A549 (cell line): Measurements from ENCODE around the gene GSAP. TPM values are rescaled to one million over a fixed set of nuclear protein-coding genes. Genes with fewer than 3 reads are reported as not detected.
"Not testable (repeated sequence)": the region's sequence is repeated elsewhere in the genome, so short reads cannot be mapped to it uniquely, and the experiment has no call there.

ENCODE experiments used
- ATAC-seq, 2 experiments: fragments of 200-7000 bp in 1 of 2; fragments of >200 bp in 1 of 2; cut with Nextera tagmentation in 1 of 2; cut with Tn5 transposase in 1 of 2; 3 replicates each; pipeline versions ENCODE4 v1.8.0 to v1.9.1; 2018 to 2020; ENCODE audit warnings: mild to moderate bottlenecking in 1 of 2, moderate library complexity in 1 of 2
- CTCF ChIA-PET: fragments of 300-600 bp; sonication (Branson Sonifier 250); formaldehyde crosslinking; extraction: SDS; loops from one replicate; lab custom pipeline; 2021; ENCODE audit warnings: antibody characterized with exemption, inconsistent platforms; lab: Yijun Ruan, JAX
- POLR2A ChIA-PET: fragments of 350-600 bp; formaldehyde crosslinking; extraction: SDS; loops from one replicate; lab custom pipeline; 2021; ENCODE audit warnings: antibody characterized with exemption, inconsistent platforms; lab: Yijun Ruan, JAX
- DNase-seq, 2 experiments: peaks; one replicate each; pipeline versions ENCODE4 v3.0.0 to v3.0.0-alpha.2; 2011 to 2016; ENCODE audit warnings: low read depth in 1 of 2, low spot score in 1 of 2
- FAIRE-seq: peaks from 2 replicates; lab custom pipeline; 2011; peaks lifted over from hg19 to GRCh38; lab: Jason Lieb, UNC
- H3K27ac ChIP-seq, 2 experiments: fragments of >200 bp; sonication (Bioruptor Twin); formaldehyde crosslinking; 3 replicates each; pipeline ENCODE4 v1.5.1; 2016 to 2017
- H3K4me1 ChIP-seq: fragments of >200 bp; sonication (Bioruptor Twin); formaldehyde crosslinking; 3 replicates; pipeline ENCODE4 v1.6.1; 2016
- H3K4me2 ChIP-seq: fragments of >200 bp; sonication (Bioruptor Twin); formaldehyde crosslinking; 3 replicates; pipeline ENCODE4 v1.6.1; 2016
- H3K4me3 ChIP-seq: fragments of >200 bp; sonication (Bioruptor Twin); formaldehyde crosslinking; 3 replicates; pipeline ENCODE4 v1.5.1; 2016
- H3K9me3 ChIP-seq: fragments of >200 bp; sonication (Bioruptor Twin); formaldehyde crosslinking; 3 replicates; pipeline ENCODE4 v1.6.1; 2016
- BCL3 ChIP-seq: fragments of >200 bp; sonication (Bioruptor Twin); formaldehyde crosslinking; IDR thresholded peaks from 3 replicates; pipeline ENCODE4 v1.6.1; 2016
- CBX2 ChIP-seq: fragments of 200-600 bp; sonication (generic); IDR thresholded peaks from 2 replicates; pipeline ENCODE4 v1.6.1; 2016; ENCODE audit warnings: low read depth, mild to moderate bottlenecking, borderline replicate concordance
- CBX8 ChIP-seq: fragments of 200-600 bp; sonication (generic); IDR thresholded peaks from 2 replicates; pipeline ENCODE4 v1.6.1; 2016
- CTCF ChIP-seq: fragments of >200 bp; sonication (Bioruptor Twin); formaldehyde crosslinking; IDR thresholded peaks from 3 replicates; pipeline ENCODE4 v1.5.1; 2016
- EP300 ChIP-seq, 2 experiments: fragments of >200 bp; sonication (Bioruptor Twin); formaldehyde crosslinking; IDR thresholded peaks; 2 replicates in 1 of 2; 3 replicates in 1 of 2; pipeline ENCODE4 v1.6.1; 2016 to 2017
- FOSL2 ChIP-seq, 2 experiments: fragments of 450-650 bp in 1 of 2; fragments of >200 bp in 1 of 2; sonication (Bioruptor Twin) in 1 of 2; formaldehyde crosslinking; IDR thresholded peaks; 2 replicates each; pipeline versions ENCODE4 v1.5.0 to v1.6.1; 2016 to 2020; ENCODE audit warnings: mild to moderate bottlenecking in 1 of 2, moderate library complexity in 1 of 2
- HDAC2 ChIP-seq: fragments of 200-600 bp; sonication (generic); IDR thresholded peaks from 2 replicates; pipeline ENCODE4 v1.6.1; 2016
- HEYL ChIP-seq: fragments of 250-450 bp; sonication (Bioruptor Pico); IDR thresholded peaks from 2 replicates; pipeline ENCODE4 v1.8.0; 2021; ENCODE audit warnings: mild to moderate bottlenecking, moderate library complexity
- MAX ChIP-seq: IDR thresholded peaks from 2 replicates; pipeline ENCODE4 v1.6.1; 2012
- MAZ ChIP-seq: fragments of 150-350 bp; IDR thresholded peaks from 2 replicates; pipeline ENCODE4 v1.6.1; 2014; ENCODE audit warnings: antibody characterized with exemption, low read depth, low read length, borderline replicate concordance
- NFE2L2 ChIP-seq: fragments of 150-350 bp; conservative IDR thresholded peaks from 2 replicates; pipeline ENCODE4 v1.6.1; 2014; ENCODE audit warnings: low read length
- NPAS2 ChIP-seq: fragments of 250-450 bp; sonication (Bioruptor Pico); IDR thresholded peaks from 2 replicates; pipeline ENCODE4 v1.8.0; 2022; ENCODE audit warnings: mild to moderate bottlenecking, moderate library complexity, borderline replicate concordance
- NR3C1 ChIP-seq: fragments of >200 bp; sonication (Bioruptor Twin); formaldehyde crosslinking; IDR thresholded peaks from 3 replicates; pipeline ENCODE4 v1.6.1; 2017
- POLR2AphosphoS2 ChIP-seq: conservative IDR thresholded peaks from 2 replicates; pipeline ENCODE4 v1.6.1; 2012; ENCODE audit warnings: low read length, improper control_type of control experiment, inconsistent platforms
- RAD21 ChIP-seq, 2 experiments: fragments of >200 bp in 1 of 2; sonication (Bioruptor Twin) in 1 of 2; formaldehyde crosslinking in 1 of 2; IDR thresholded peaks in 1 of 2; conservative IDR thresholded peaks in 1 of 2; 2 replicates in 1 of 2; 3 replicates in 1 of 2; pipeline ENCODE4 v1.6.1; 2012 to 2018; ENCODE audit warnings: inconsistent platforms in 1 of 2
- TP53 ChIP-seq: fragments of 250-450 bp; sonication (Bioruptor Pico); IDR thresholded peaks from 2 replicates; pipeline ENCODE4 v1.5.0; 2021; ENCODE audit warnings: mild to moderate bottlenecking, moderate library complexity
- USF2 ChIP-seq: fragments of 450-650 bp; IDR thresholded peaks from 2 replicates; pipeline ENCODE4 v1.6.1; 2014; ENCODE audit warnings: antibody characterized with exemption
- ZC3H11A ChIP-seq: fragments of 450-650 bp; IDR thresholded peaks from 2 replicates; pipeline ENCODE4 v1.6.1; 2014; ENCODE audit warnings: antibody characterized with exemption, mild to moderate bottlenecking
- ZFP36 ChIP-seq: fragments of 450-650 bp; IDR thresholded peaks from 2 replicates; pipeline ENCODE4 v1.6.1; 2014; ENCODE audit warnings: borderline replicate concordance; ENCODE audit not compliant: partially characterized antibody
- ZNF302 ChIP-seq: fragments of 250-450 bp; sonication (Bioruptor Pico); IDR thresholded peaks from 2 replicates; pipeline ENCODE4 v1.9.0; 2021; ENCODE audit warnings: inconsistent platforms, mild to moderate bottlenecking, moderate library complexity
- WGBS: methylation state at CpG from one replicate; pipeline ENCODE4 v1.1.6; 2017; ENCODE audit errors: missing lambda C conversion rate; 5-methylcytosine and 5-hydroxymethylcytosine counted together
- polyA plus RNA-seq, 4 experiments: library from polyadenylated mRNA; depleted of rRNA in 3 of 4; stranded (reverse); fragments of >200 nt; fragmentation: RNase III in 1 of 4; extraction: RNeasy Plus Mini Kit Qiagen cat#74134 plus additional on column Dnase treatment in 1 of 4; gene quantifications; 2 replicates in 3 of 4; 3 replicates in 1 of 4; pipeline ENCODE4 v1.2.3, GENCODE V29; 2011 to 2017
- TF ChIP-seq, protein P1 (sequence below): fragments of 250-450 bp; sonication (Bioruptor Pico); IDR thresholded peaks from 2 replicates; pipeline ENCODE4 v1.5.0; 2020; ENCODE audit warnings: low read depth, mild to moderate bottlenecking, moderate library complexity
- TF ChIP-seq, protein P2 (sequence below): fragments of 150-350 bp; IDR thresholded peaks from 2 replicates; pipeline ENCODE4 v1.6.1; 2014; ENCODE audit warnings: low read depth, mild to moderate bottlenecking, low read length
- TF ChIP-seq, protein P3 (sequence below): IDR thresholded peaks from 2 replicates; pipeline ENCODE4 v1.6.1; 2012; ENCODE audit warnings: low read depth, borderline replicate concordance
- TF ChIP-seq, protein P4 (sequence below): fragments of 200-600 bp; sonication (generic); IDR thresholded peaks from 2 replicates; pipeline ENCODE4 v1.6.1; 2016; ENCODE audit warnings: antibody characterized with exemption, mild to moderate bottlenecking, moderate library complexity

GSAP gene
- polyA plus RNA-seq, 2 of the 4 experiments (the other 2 are of a cell fraction): 4.1 to 18.6 TPM

DNA sequence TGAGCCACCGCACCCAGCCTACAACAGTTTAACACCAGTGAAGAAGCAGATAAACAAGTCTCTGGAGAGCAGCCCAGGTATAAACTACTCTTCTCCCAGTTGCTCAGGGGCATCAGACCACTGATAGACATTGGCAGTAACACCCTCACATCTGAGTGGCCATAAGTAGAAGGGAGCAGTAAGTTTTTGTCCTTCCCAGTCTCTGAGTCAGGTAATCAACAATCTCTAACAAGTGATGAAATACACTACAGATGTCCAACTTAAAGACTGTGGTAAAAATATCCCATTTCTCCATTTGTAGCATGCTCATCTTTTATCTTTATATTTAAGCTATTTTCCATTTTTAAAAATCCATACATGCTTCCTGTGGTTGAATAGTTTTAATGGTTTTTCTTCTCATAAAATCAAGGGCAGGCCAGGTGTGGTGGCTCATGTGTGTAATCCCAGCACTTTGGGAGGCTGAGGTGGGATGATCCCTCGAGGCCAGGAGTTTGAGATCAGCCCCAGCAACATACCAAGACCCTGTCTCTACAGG lies 78.6 kb downstream of the GSAP start:
- POLR2A ChIA-PET: no interaction called here
- WGBS: 70% methylated on average over 2 of the region's 2 CpGs

GRCh38 chr7:77335581-77335980 lies 80.6 kb downstream of the GSAP start:
- Histone ChIP-seq H3K4me2 (no peak overlapping the region), H3K4me1 (peaks cover 14% of the 10 kb centered on the region), H3K4me3 (no peak overlapping the region), H3K9me3 (no peaks in the 10 kb centered on the region), H3K27ac (no peak overlapping the region)
- DNase-seq (no peak), FAIRE-seq (no peak), ATAC-seq (no peak)
- TF ChIP-seq HDAC2: no peak
- TF ChIP-seq MAZ: no peak
- TF ChIP-seq ZC3H11A: no peak
- no peak for TF ChIP-seq POLR2AphosphoS2
- TF ChIP-seq, protein P1, sequence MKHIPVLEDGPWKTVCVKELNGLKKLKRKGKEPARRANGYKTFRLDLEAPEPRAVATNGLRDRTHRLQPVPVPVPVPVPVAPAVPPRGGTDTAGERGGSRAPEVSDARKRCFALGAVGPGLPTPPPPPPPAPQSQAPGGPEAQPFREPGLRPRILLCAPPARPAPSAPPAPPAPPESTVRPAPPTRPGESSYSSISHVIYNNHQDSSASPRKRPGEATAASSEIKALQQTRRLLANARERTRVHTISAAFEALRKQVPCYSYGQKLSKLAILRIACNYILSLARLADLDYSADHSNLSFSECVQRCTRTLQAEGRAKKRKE: no peak
- no peak for TF ChIP-seq CBX2
- no peak for TF ChIP-seq RAD21 (conservative IDR thresholded peaks at IDR 0.05 in 1 of 2, IDR thresholded peaks at IDR 0.05 in 1 of 2)
- no peak for TF ChIP-seq BCL3
- TF ChIP-seq TP53: no peak
- no peak for TF ChIP-seq NPAS2 (CRISPR knock-in tag)
- TF ChIP-seq, protein P2, sequence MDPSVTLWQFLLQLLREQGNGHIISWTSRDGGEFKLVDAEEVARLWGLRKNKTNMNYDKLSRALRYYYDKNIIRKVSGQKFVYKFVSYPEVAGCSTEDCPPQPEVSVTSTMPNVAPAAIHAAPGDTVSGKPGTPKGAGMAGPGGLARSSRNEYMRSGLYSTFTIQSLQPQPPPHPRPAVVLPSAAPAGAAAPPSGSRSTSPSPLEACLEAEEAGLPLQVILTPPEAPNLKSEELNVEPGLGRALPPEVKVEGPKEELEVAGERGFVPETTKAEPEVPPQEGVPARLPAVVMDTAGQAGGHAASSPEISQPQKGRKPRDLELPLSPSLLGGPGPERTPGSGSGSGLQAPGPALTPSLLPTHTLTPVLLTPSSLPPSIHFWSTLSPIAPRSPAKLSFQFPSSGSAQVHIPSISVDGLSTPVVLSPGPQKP: no peak
- TF ChIP-seq EP300 (IDR thresholded peaks at IDR 0.05): no peak
- no peak for TF ChIP-seq CTCF
- TF ChIP-seq, protein P3, sequence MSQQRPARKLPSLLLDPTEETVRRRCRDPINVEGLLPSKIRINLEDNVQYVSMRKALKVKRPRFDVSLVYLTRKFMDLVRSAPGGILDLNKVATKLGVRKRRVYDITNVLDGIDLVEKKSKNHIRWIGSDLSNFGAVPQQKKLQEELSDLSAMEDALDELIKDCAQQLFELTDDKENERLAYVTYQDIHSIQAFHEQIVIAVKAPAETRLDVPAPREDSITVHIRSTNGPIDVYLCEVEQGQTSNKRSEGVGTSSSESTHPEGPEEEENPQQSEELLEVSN: no peak
- TF ChIP-seq, protein P4, sequence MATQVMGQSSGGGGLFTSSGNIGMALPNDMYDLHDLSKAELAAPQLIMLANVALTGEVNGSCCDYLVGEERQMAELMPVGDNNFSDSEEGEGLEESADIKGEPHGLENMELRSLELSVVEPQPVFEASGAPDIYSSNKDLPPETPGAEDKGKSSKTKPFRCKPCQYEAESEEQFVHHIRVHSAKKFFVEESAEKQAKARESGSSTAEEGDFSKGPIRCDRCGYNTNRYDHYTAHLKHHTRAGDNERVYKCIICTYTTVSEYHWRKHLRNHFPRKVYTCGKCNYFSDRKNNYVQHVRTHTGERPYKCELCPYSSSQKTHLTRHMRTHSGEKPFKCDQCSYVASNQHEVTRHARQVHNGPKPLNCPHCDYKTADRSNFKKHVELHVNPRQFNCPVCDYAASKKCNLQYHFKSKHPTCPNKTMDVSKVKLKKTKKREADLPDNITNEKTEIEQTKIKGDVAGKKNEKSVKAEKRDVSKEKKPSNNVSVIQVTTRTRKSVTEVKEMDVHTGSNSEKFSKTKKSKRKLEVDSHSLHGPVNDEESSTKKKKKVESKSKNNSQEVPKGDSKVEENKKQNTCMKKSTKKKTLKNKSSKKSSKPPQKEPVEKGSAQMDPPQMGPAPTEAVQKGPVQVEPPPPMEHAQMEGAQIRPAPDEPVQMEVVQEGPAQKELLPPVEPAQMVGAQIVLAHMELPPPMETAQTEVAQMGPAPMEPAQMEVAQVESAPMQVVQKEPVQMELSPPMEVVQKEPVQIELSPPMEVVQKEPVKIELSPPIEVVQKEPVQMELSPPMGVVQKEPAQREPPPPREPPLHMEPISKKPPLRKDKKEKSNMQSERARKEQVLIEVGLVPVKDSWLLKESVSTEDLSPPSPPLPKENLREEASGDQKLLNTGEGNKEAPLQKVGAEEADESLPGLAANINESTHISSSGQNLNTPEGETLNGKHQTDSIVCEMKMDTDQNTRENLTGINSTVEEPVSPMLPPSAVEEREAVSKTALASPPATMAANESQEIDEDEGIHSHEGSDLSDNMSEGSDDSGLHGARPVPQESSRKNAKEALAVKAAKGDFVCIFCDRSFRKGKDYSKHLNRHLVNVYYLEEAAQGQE: no peak
- TF ChIP-seq ZFP36: no peak
- TF ChIP-seq NR3C1: no peak
- no peak for TF ChIP-seq MAX
- TF ChIP-seq FOSL2 (IDR thresholded peaks at IDR 0.05): no peak
- no peak for TF ChIP-seq FOSL2 (CRISPR knock-in tag; IDR thresholded peaks at IDR 0.05)
- no peak for TF ChIP-seq NFE2L2
- ChIA-PET CTCF (interaction anchor here (0.8 kb wide), 1 partner anchor 19 kb away, joined by 3 read pairs; no protein-coding TSS in a partner anchor), POLR2A (no interaction called here)

More for the DNA sequence above, 78.6 kb downstream of the GSAP start:
- TF ChIP-seq HEYL (CRISPR knock-in tag) (no peak), USF2 (no peak), ZNF302 (CRISPR knock-in tag) (no peak), CBX8 (no peak)
- TF ChIP-seq, all 56 proteins: peak for 0
- Histone ChIP-seq H3K9me3 (no peaks in the 10 kb centered on the region), H3K27ac (no peak overlapping the region), H3K4me3 (no peak overlapping the region), H3K4me1 (peaks cover 9% of the 10 kb centered on the region; the same call in 2 of the 3 replicates), H3K4me2 (no peak overlapping the region)
- FAIRE-seq (no peak), ATAC-seq (no peak), DNase-seq (no peak)
- CTCF ChIA-PET: no interaction called here

GRCh38 chr7:77334039-77334438 lies 82.1 kb downstream of the GSAP start:
- POLR2A ChIA-PET, FAIRE-seq, H3K27ac ChIP-seq, ATAC-seq, DNase-seq, H3K4me3 ChIP-seq, H3K9me3 ChIP-seq, H3K4me1 ChIP-seq, H3K4me2 ChIP-seq: not testable (repeated sequence)
- WGBS: 73% methylated on average over 2 of the region's 2 CpGs
- CTCF ChIA-PET: interaction anchor here (1.2 to 2.7 kb wide), 3 partner anchors 11 to 38 kb away, joined by 3 to 26 read pairs (median 4); no protein-coding TSS in a partner anchor
